ENCODE measurements around the gene CBLN2.

The CBLN2 gene

GRCh38 chr18:72544092-72544886 is at the start of gene CBLN2:
TSS of gene CBLN2 (minus strand) at chr18:72544342. CDS start at chr18:72542160, 2,182 bp downstream.
- DNase-seq (ENCODE audit: low read depth, low spot score), result no peak
- ChIA-PET POLR2A (no interaction called here), CTCF (interaction anchor here (1.0 kb wide), 1 partner anchor 1612 kb away, joined by 3 read pairs; no protein-coding TSS in a partner anchor)
- H3K4me3 ChIP-seq (ENCODE audit: low read depth, low read length), result no peak within 1 kb of the TSS; the same call in 1 of the 2 replicates
- peak; percentile 82 for TF ChIP-seq CTCF (IDR thresholded peaks at IDR 0.05; ENCODE audit: insufficient read depth, low read length, missing control alignments)

- POLR2A ChIA-PET, result no interaction called here
- CTCF ChIA-PET, result no interaction called here
- no peak for DNase-seq (ENCODE audit: low read depth, low spot score)
- no peak overlapping the region for H3K4me3 ChIP-seq (ENCODE audit: low read depth, low read length)
- TF ChIP-seq CTCF (IDR thresholded peaks at IDR 0.05; ENCODE audit: insufficient read depth, low read length, missing control alignments), result no peak
Measured at GRCh38 chr18:72588360-72588759, 44.2 kb upstream of the CBLN2 start.

GRCh38 chr18:72584787-72585186 is 40.6 kb upstream of the CBLN2 start:
- TF ChIP-seq CTCF (IDR thresholded peaks at IDR 0.05; ENCODE audit: insufficient read depth, low read length, missing control alignments), result no peak
- POLR2A ChIA-PET, result no interaction called here

GRCh38 chr18:72581976-72582375 is 37.8 kb upstream of the CBLN2 start:
- H3K4me3 ChIP-seq (ENCODE audit: low read depth, low read length), result no peak overlapping the region
- ChIA-PET CTCF (no interaction called here), POLR2A (no interaction called here)
- no peak for DNase-seq (ENCODE audit: low read depth, low spot score)
- no peak for TF ChIP-seq CTCF (IDR thresholded peaks at IDR 0.05; ENCODE audit: insufficient read depth, low read length, missing control alignments)

More at GRCh38 chr18:72584787-72585186, 40.6 kb upstream of the CBLN2 start:
- no peak for DNase-seq (ENCODE audit: low read depth, low spot score)
- CTCF ChIA-PET, result no interaction called here
- H3K4me3 ChIP-seq (ENCODE audit: low read depth, low read length), result no peak overlapping the region

- POLR2A ChIA-PET, result no interaction called here
- no peak for DNase-seq (ENCODE audit: low read depth, low spot score)
- TF ChIP-seq CTCF (IDR thresholded peaks at IDR 0.05; ENCODE audit: insufficient read depth, low read length, missing control alignments), result no peak
- no peak overlapping the region for H3K4me3 ChIP-seq (ENCODE audit: low read depth, low read length)
- CTCF ChIA-PET, result no interaction called here
Measured at GRCh38 chr18:72572896-72573295, 28.8 kb upstream of the CBLN2 start.

GRCh38 chr18:72566290-72566689 is 22.1 kb upstream of the CBLN2 start:
- TF ChIP-seq CTCF (IDR thresholded peaks at IDR 0.05; ENCODE audit: insufficient read depth, low read length, missing control alignments), result no peak
- H3K4me3 ChIP-seq (ENCODE audit: low read depth, low read length), result no peak overlapping the region
- ChIA-PET CTCF (no interaction called here), POLR2A (no interaction called here)
- no peak for DNase-seq (ENCODE audit: low read depth, low spot score)
